HL-60/S4 treated with phorbol 12-myristate 13-acetate at 8.2 ng/mL for 4 days and 3 days (cell line): ENCODE measurements around the gene JAM3.
"Not testable (repeated sequence)": the region's sequence is repeated elsewhere in the genome, so short reads cannot be mapped to it uniquely, and the experiment has no call there.

Source experiments
- in situ Hi-C: fragments of 300-500 bp; cut with MboI; formaldehyde crosslinking; loops from 2 replicates; pipeline ENCODE4 v1.15.0; 2022; ENCODE audit warnings: low sequenced_read_pairs

The JAM3 gene

DNA sequence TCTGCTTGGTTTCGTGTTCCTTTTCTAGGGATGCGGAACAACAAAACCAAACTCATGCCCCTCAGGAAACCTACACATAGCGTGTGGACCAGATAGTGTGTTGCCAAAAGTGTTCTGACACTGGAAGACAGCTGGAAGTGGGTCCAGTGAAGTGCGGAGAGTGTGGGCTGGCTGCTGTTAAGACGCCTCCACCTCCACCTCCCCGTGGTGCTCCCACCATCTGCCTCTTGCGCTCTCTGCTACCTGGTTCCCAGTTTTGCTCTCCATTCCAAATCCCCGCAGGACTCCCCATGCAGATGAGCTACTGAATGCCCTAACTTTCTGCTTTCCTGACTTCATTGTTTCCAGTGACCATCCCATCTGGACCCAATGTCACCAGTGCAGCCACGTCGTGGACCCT, 103.1 kb downstream of the JAM3 start:
- in situ Hi-C loops = no loop called here

DNA sequence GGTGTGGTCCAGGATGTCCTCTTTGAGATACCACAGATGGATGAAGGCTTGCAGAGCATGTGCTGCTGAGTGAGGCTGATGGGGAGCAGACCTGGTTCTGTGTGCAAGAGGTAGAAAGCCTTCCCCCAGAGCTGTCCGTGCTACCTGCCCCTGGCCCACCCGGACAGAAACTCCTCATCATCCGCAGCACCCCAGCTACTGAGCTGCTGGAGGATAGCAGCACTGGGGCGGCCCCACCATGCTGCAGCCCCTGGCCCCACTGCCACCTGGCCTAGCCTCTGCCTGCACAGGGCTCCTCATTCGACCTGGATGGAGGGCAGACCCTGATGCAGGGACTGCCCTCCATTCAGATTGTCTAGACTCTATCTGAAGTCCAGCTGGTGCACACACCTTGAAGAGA, 104.4 kb downstream of the JAM3 start:
- in situ Hi-C loops = no loop called here

DNA sequence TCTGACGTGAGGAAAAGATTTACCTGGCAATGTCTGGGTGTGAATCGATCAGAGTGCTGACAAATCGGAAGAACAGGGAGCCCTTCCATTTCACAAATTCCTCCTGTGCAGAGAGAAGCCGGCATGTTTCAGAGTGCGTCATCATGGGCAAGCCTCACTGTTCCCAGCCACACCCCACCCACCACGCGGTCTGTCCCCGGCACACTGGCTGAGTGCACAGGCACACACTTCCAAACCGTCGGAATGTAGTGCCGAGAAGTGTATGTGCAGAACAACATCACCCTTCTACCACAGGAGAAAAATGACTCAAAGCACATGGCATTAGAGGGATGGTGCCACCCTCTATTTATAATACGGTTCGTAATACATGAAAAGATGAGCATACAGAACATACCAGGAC, 107.4 kb downstream of the JAM3 start:
- in situ Hi-C loops = no loop called here

DNA sequence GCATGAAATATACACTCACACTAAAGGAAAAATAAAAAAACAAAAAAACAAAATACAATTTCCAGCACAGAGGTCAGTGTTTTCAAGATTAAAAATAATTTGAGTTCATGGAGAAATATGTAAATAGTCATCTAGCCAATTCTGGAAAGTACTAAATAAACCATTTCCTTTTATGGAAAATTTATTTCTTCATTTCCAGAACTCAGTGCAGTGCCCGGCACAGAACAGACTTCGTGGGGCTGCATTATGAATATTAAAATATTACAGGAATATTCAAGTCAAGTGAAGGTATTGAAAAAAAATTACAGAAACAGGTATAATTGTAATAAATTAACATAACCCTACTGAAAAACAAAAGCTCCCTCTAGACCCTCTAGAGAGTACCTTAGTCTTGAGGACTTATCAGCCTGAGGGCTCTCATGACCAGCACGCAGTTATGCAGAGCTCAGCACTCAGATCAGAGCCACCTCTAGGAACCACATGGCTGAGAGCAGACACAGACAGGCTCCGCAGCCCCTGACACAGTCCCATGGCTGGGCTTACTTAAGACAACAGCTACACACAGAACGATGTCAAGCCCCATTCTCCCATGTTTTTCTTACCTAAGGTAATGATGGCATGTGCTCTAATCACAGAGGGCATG, 109.3 kb downstream of the JAM3 start:
- in situ Hi-C loops = no loop called here

DNA sequence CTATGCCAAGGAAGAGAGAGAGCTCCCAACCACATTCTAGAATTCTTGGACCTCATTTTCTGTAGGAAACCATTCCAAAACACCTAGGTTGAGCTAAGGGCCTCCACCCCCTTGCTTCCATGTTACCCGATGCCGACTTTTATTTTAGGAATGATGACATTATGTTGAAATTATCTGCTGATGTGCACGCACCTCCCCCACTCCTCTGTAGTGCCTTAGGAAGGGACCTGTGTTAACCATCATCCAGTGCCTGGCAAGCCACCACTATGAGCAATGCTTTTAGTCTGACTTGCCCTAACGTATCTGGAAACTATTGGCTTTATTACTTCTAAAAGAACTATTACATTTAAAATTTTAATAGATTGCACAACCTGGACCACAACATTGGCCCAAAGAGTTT, 112.8 kb downstream of the JAM3 start:
- in situ Hi-C loops = no loop called here

DNA sequence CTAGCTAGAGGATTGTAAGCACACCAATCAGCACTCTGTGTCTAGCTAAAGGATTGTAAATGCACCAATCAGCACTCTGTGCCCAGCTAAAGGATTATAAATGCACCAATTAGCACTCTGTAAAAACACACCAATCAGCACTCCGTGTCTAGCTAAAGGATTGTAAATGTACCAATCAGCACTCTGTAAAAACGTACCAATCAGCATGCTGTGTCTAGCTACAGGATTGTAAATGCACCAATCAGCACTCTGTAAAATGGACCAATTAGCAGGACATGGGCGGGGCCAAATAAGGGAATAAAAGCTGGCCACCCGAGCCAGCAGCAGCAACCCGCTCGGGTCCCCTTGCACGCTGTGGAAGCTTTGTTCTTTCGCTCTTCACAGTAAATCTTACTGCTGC, 119.2 kb downstream of the JAM3 start:
- in situ Hi-C loops = not testable (repeated sequence)

DNA sequence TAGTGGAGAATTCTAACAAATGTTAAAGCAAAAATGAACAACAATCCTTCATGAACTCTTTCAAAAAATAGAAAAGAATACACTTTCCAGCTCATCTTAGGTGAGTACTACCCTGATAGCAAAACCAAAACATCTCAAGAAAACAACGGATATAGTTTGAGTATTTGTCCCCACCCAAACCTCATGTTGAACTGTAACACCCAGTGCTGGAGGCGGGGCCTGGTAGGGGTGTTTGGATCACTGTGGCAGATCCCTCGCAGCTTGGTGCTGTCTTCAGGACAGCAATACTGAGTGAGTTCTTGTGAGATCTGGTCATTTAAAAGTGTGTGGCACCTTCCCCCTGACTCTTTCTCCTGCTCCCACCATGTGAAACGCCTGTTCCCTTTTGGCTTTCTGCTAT, 127.9 kb downstream of the JAM3 start:
- in situ Hi-C loops = no loop called here

DNA sequence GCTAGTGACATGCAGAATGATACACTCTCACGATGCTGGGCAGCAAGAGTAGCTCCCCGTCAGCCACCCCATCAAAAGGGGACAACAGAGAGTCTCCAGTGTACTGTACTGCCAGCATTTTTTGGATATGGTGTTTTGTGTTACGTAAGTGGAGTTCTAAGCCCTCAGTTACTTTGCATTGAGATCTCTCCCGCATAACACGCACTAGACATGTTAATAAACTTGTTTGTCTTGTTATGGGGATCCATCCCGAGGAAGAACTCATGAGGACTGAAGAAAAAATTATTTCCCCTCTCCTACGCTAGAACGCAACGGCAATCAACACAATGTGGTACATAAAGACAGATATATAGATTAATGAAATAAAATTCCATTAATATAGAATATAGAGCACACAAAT, 130.7 kb downstream of the JAM3 start:
- in situ Hi-C loops = no loop called here

DNA sequence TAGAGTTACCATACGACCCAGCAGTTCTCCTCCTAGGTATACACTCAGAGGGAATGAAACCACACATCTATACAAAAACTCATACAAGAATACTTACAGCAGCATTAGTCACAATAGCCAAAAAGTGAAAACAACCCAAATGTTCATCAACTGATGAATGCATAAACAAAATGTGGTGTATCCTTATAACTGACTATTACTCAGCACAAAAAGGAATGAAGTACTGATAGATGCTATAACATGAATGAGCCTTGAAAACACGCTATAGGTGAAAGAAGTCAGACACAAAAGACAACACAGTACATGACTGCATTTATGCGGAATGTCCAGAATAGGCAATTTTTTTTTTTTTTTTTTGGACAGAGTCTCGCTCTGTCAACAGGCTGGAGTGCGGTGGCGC, 131.8 kb downstream of the JAM3 start:
- in situ Hi-C loops = no loop called here
